Natural killer cell treated with Interleukin-12 subunit alpha and Interleukin-12 subunit beta and Interleukin-15 and Interleukin-18, amount 100 ng/mL, for 72 hours (primary cell): Measurements from ENCODE around the gene IDNK. TPM values are rescaled to one million over a fixed set of nuclear protein-coding genes. Genes with fewer than 3 reads are reported as not detected.

Source experiments
- ATAC-seq, 2 donors: fragments of 150-1000 bp; cut with Tn5 transposase in 1 of 2; sonication (Bioruptor Pico), chemical (Tn5 transposase) in 1 of 2; 2 replicates each; pipeline ENCODE4 v1.10.0; 2021
- DNase-seq: peaks from one replicate; pipeline ENCODE4 v3.0.0; 2022; ENCODE audit warnings: low spot score
- H3K27ac Mint-ChIP-seq, 2 donors: 1 replicate in 1 of 2; 2 replicates in 1 of 2; pipeline ENCODE4 v1.8.0; 2022; ENCODE audit warnings: mixed read lengths in 2 of 2, mild to moderate bottlenecking in 1 of 2, moderate library complexity in 1 of 2
- H3K27me3 Mint-ChIP-seq, 2 donors: 1 replicate in 1 of 2; 2 replicates in 1 of 2; pipeline ENCODE4 v1.8.0; 2022; ENCODE audit warnings: mixed read lengths in 2 of 2
- H3K36me3 Mint-ChIP-seq: one replicate; pipeline ENCODE4 v1.8.0; 2022; ENCODE audit warnings: mixed read lengths
- H3K4me1 Mint-ChIP-seq, 2 donors: 1 replicate in 1 of 2; 2 replicates in 1 of 2; pipeline ENCODE4 v1.8.0; 2022; ENCODE audit warnings: low read depth in 2 of 2, mixed read lengths in 2 of 2, mild to moderate bottlenecking in 1 of 2
- H3K4me3 Mint-ChIP-seq: one replicate; pipeline ENCODE4 v1.8.0; 2022; ENCODE audit warnings: mixed read lengths
- H3K9me3 Mint-ChIP-seq: 2 replicates; pipeline ENCODE4 v1.8.0; 2022; ENCODE audit warnings: mixed read lengths
- total RNA-seq, 2 donors: library from RNA; stranded (reverse); gene quantifications; one replicate each; pipeline ENCODE4 v1.2.3, GENCODE V29; 2022

IDNK gene
- total RNA-seq, 2 donors from 2014 or later = 5.1 to 6.0 TPM

- no peak for ATAC-seq
- peak overlapping the region; percentile 95 to 96 for H3K27ac Mint-ChIP-seq
- no peaks in the 10 kb centered on the region for H3K36me3 Mint-ChIP-seq
- H3K27me3 Mint-ChIP-seq = peaks cover 0 to 9% of the 10 kb centered on the region in 2 donors
- H3K9me3 Mint-ChIP-seq = no peaks in the 10 kb centered on the region
- DNase-seq = peak; percentile 62
- H3K4me1 Mint-ChIP-seq = peaks cover 23 to 24% of the 10 kb centered on the region in 2 donors
- no peak overlapping the region for H3K4me3 Mint-ChIP-seq
Measured at GRCh38 chr9:83620841-83621636, 1.9 kb upstream of the IDNK start.

GRCh38 chr9:83622433-83622938 is 457 bp upstream of the IDNK start:
- no peak for DNase-seq
- ATAC-seq = peak; percentile 70 to 77
- peaks cover 24 to 27% of the 10 kb centered on the region in 2 donors for H3K4me1 Mint-ChIP-seq
- no peaks in the 10 kb centered on the region for H3K36me3 Mint-ChIP-seq
- no peaks in the 10 kb centered on the region for H3K9me3 Mint-ChIP-seq
- H3K27ac Mint-ChIP-seq = peak overlapping the region; percentile 95 to 96
- peak overlapping the region; percentile 94 for H3K4me3 Mint-ChIP-seq
- peaks cover 0 to 6% of the 10 kb centered on the region in 2 donors for H3K27me3 Mint-ChIP-seq

- Mint-ChIP-seq H3K4me3 (peak overlapping the region; percentile 94), H3K36me3 (no peaks in the 10 kb centered on the region), H3K27ac (peak overlapping the region; percentile 95 to 96), H3K27me3 (peaks cover 0 to 6% of the 10 kb centered on the region in 2 donors), H3K4me1 (peaks cover 24 to 27% of the 10 kb centered on the region in 2 donors), H3K9me3 (no peaks in the 10 kb centered on the region)
- peak; percentile 1 to 7 for ATAC-seq
- no peak for DNase-seq
Measured at GRCh38 chr9:83623679-83624076, 735 bp downstream of the IDNK start.

GRCh38 chr9:83625178-83625577 is 2.2 kb downstream of the IDNK start:
- peaks cover 0 to 4% of the 10 kb centered on the region in 2 donors for H3K27me3 Mint-ChIP-seq
- DNase-seq (no peak), ATAC-seq (no peak)
- no peaks in the 10 kb centered on the region for H3K9me3 Mint-ChIP-seq
- H3K4me3 Mint-ChIP-seq = no peak overlapping the region
- H3K4me1 Mint-ChIP-seq = peaks cover 24 to 31% of the 10 kb centered on the region in 2 donors
- no peaks in the 10 kb centered on the region for H3K36me3 Mint-ChIP-seq
- H3K27ac Mint-ChIP-seq = peak overlapping the region; percentile 95 to 96

GRCh38 chr9:83628540-83628939 is 5.6 kb downstream of the IDNK start:
- H3K9me3 Mint-ChIP-seq = no peaks in the 10 kb centered on the region
- no peak overlapping the region for H3K4me3 Mint-ChIP-seq
- H3K27ac Mint-ChIP-seq = no peak overlapping the region
- H3K4me1 Mint-ChIP-seq = peaks cover 10 to 22% of the 10 kb centered on the region in 2 donors
- peak; percentile 45 to 73 for ATAC-seq
- DNase-seq = no peak
- no peaks in the 10 kb centered on the region for H3K27me3 Mint-ChIP-seq
- H3K36me3 Mint-ChIP-seq = no peaks in the 10 kb centered on the region

- no peak overlapping the region for H3K4me3 Mint-ChIP-seq
- peaks cover under 1 to 14% of the 10 kb centered on the region in 2 donors for H3K4me1 Mint-ChIP-seq
- no peaks in the 10 kb centered on the region for H3K27me3 Mint-ChIP-seq
- H3K36me3 Mint-ChIP-seq = no peaks in the 10 kb centered on the region
- peak overlapping the region in 1 of 2 donors; percentile 77 for H3K27ac Mint-ChIP-seq
- no peak for ATAC-seq
- no peaks in the 10 kb centered on the region for H3K9me3 Mint-ChIP-seq
- DNase-seq = no peak
Measured at GRCh38 chr9:83629433-83630104, 6.6 kb downstream of the IDNK start.

GRCh38 chr9:83630938-83631457 is 8.1 kb downstream of the IDNK start:
- no peaks in the 10 kb centered on the region for H3K9me3 Mint-ChIP-seq
- H3K27ac Mint-ChIP-seq = no peak overlapping the region
- no peak for ATAC-seq
- no peaks in the 10 kb centered on the region for H3K36me3 Mint-ChIP-seq
- DNase-seq = no peak
- no peak overlapping the region for H3K4me3 Mint-ChIP-seq
- H3K27me3 Mint-ChIP-seq = no peaks in the 10 kb centered on the region
- H3K4me1 Mint-ChIP-seq = peaks cover 0 to 8% of the 10 kb centered on the region in 2 donors

- Mint-ChIP-seq H3K4me3 (no peak overlapping the region), H3K4me1 (peaks cover 0 to 4% of the 10 kb centered on the region in 2 donors), H3K9me3 (no peaks in the 10 kb centered on the region), H3K27me3 (no peaks in the 10 kb centered on the region), H3K36me3 (no peaks in the 10 kb centered on the region), H3K27ac (no peak overlapping the region)
- no peak for ATAC-seq
- no peak for DNase-seq
Measured at GRCh38 chr9:83633255-83633654, 10.3 kb downstream of the IDNK start.

GRCh38 chr9:83633676-83634075 is 10.7 kb downstream of the IDNK start:
- Mint-ChIP-seq H3K27me3 (no peaks in the 10 kb centered on the region), H3K4me3 (no peak overlapping the region)
- ATAC-seq = no peak

GRCh38 chr9:83636813-83637212 is 13.9 kb downstream of the IDNK start:
- no peaks in the 10 kb centered on the region for H3K4me1 Mint-ChIP-seq
- ATAC-seq = peak in 1 of 2 donors; percentile 38

More at GRCh38 chr9:83633676-83634075, 10.7 kb downstream of the IDNK start:
- Mint-ChIP-seq H3K9me3 (no peaks in the 10 kb centered on the region), H3K36me3 (no peaks in the 10 kb centered on the region), H3K4me1 (peaks cover 0 to 4% of the 10 kb centered on the region in 2 donors), H3K27ac (no peak overlapping the region)
- no peak for DNase-seq

GRCh38 chr9:83637389-83637788 is 14.4 kb downstream of the IDNK start:
- ATAC-seq (no peak), DNase-seq (no peak)
- no peaks in the 10 kb centered on the region for H3K4me1 Mint-ChIP-seq
- no peaks in the 10 kb centered on the region for H3K27me3 Mint-ChIP-seq
- no peaks in the 10 kb centered on the region for H3K9me3 Mint-ChIP-seq
- H3K27ac Mint-ChIP-seq = no peak overlapping the region
- H3K4me3 Mint-ChIP-seq = no peak overlapping the region
- H3K36me3 Mint-ChIP-seq = no peaks in the 10 kb centered on the region

More at GRCh38 chr9:83636813-83637212, 13.9 kb downstream of the IDNK start:
- Mint-ChIP-seq H3K27ac (no peak overlapping the region), H3K9me3 (no peaks in the 10 kb centered on the region), H3K27me3 (no peaks in the 10 kb centered on the region), H3K4me3 (no peak overlapping the region), H3K36me3 (no peaks in the 10 kb centered on the region)
- no peak for DNase-seq

- Mint-ChIP-seq H3K9me3 (no peaks in the 10 kb centered on the region), H3K4me1 (no peaks in the 10 kb centered on the region), H3K36me3 (no peaks in the 10 kb centered on the region), H3K4me3 (no peak overlapping the region), H3K27ac (no peak overlapping the region), H3K27me3 (no peaks in the 10 kb centered on the region)
- ATAC-seq (no peak), DNase-seq (no peak)
Measured at GRCh38 chr9:83639266-83639665, 16.3 kb downstream of the IDNK start.

- ATAC-seq (peak; percentile 11 to 27), DNase-seq (no peak)
- Mint-ChIP-seq H3K27me3 (no peaks in the 10 kb centered on the region), H3K4me3 (no peak overlapping the region), H3K36me3 (no peaks in the 10 kb centered on the region), H3K27ac (no peak overlapping the region), H3K9me3 (no peaks in the 10 kb centered on the region), H3K4me1 (no peaks in the 10 kb centered on the region)
Measured at GRCh38 chr9:83642793-83643192, 19.9 kb downstream of the IDNK start.
